Chondrocyte (in vitro differentiated cells): ENCODE data around the gene HNMT. TPM values are rescaled to one million over a fixed set of nuclear protein-coding genes. Genes with fewer than 3 reads are reported as not detected.

Experiments used
- DNase-seq: peaks from one replicate; pipeline ENCODE4 v3.0.0; 2021; ENCODE audit warnings: mixed read lengths, low spot score
- H3K27ac Mint-ChIP-seq: one replicate; pipeline ENCODE4 v1.8.0; 2021; ENCODE audit warnings: mild to moderate bottlenecking, moderate library complexity, mixed read lengths; ENCODE audit not compliant: unreplicated experiment
- H3K27me3 Mint-ChIP-seq: 2 replicates; pipeline ENCODE4 v1.8.0; 2021; ENCODE audit warnings: low read depth, mixed read lengths
- H3K36me3 Mint-ChIP-seq: 2 replicates; pipeline ENCODE4 v1.8.0; 2021; ENCODE audit warnings: low read depth, mixed read lengths
- H3K4me1 Mint-ChIP-seq: 2 replicates; pipeline ENCODE4 v1.8.0; 2021; ENCODE audit warnings: low read depth, mild to moderate bottlenecking, mixed read lengths
- H3K4me3 Mint-ChIP-seq: one replicate; pipeline ENCODE4 v1.8.0; 2021; ENCODE audit warnings: mild to moderate bottlenecking, moderate library complexity, mixed read lengths; ENCODE audit not compliant: unreplicated experiment
- H3K9me3 Mint-ChIP-seq: 2 replicates; pipeline ENCODE4 v1.8.0; 2021; ENCODE audit warnings: low read depth, mixed read lengths
- total RNA-seq: library from RNA; stranded (reverse); gene quantifications from 3 replicates; pipeline ENCODE4 v1.2.1, GENCODE V29; 2021
- TF ChIP-seq, protein P1 (sequence below): fragments of 200-600 bp; sonication (generic); IDR thresholded peaks from 2 replicates; pipeline ENCODE4 v1.5.0; 2021; ENCODE audit warnings: antibody characterized with exemption, mild to moderate bottlenecking, moderate library complexity

Gene HNMT
- total RNA-seq, 1 donor from 2014 or later: 4.6 TPM

DNA sequence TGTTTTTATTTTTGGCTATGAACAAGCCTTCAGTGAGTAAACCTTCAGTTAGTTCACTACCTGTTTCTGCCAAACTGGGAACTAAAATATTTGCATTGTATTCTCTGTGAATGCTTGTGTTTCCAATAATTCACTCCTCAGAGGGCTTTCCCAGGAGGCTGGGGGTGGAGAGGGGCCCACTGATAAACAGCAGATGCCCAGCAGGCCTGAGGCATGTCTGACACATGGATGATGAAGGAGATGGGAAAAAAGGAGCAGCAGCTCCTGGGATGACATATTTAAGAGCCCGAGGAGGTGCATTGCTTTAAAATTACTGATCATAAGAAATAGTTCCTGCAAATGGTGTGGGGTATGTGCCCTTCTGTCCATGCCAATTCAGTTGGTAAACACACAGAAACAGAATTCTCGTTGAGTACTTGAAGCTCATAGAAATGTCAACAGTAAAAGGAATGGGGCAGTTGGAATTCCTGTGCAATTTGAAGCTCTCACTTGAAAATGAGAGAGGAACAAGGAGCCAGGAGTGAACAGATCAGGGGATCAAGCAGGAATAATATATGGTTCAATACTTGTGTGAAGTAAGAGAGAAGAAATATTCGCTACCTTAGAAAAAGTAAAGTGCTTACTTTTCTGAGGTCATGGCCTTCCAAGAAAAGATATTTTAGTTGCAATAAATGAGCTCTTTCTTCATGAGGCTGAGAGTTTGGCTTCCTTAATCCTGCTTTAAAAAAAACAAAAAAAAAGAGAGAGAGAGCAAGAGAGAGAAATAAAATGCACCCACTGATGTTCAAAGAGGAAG lies 22.0 kb upstream of the HNMT start:
- Mint-ChIP-seq H3K9me3 (no peaks in the 10 kb centered on the region), H3K36me3 (no peaks in the 10 kb centered on the region), H3K4me3 (no peak overlapping the region), H3K27ac (no peak overlapping the region), H3K4me1 (peaks cover 15% of the 10 kb centered on the region), H3K27me3 (peaks cover 18% of the 10 kb centered on the region)
- TF ChIP-seq, protein P1, sequence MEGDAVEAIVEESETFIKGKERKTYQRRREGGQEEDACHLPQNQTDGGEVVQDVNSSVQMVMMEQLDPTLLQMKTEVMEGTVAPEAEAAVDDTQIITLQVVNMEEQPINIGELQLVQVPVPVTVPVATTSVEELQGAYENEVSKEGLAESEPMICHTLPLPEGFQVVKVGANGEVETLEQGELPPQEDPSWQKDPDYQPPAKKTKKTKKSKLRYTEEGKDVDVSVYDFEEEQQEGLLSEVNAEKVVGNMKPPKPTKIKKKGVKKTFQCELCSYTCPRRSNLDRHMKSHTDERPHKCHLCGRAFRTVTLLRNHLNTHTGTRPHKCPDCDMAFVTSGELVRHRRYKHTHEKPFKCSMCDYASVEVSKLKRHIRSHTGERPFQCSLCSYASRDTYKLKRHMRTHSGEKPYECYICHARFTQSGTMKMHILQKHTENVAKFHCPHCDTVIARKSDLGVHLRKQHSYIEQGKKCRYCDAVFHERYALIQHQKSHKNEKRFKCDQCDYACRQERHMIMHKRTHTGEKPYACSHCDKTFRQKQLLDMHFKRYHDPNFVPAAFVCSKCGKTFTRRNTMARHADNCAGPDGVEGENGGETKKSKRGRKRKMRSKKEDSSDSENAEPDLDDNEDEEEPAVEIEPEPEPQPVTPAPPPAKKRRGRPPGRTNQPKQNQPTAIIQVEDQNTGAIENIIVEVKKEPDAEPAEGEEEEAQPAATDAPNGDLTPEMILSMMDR: no peak
- no peak for DNase-seq

DNA sequence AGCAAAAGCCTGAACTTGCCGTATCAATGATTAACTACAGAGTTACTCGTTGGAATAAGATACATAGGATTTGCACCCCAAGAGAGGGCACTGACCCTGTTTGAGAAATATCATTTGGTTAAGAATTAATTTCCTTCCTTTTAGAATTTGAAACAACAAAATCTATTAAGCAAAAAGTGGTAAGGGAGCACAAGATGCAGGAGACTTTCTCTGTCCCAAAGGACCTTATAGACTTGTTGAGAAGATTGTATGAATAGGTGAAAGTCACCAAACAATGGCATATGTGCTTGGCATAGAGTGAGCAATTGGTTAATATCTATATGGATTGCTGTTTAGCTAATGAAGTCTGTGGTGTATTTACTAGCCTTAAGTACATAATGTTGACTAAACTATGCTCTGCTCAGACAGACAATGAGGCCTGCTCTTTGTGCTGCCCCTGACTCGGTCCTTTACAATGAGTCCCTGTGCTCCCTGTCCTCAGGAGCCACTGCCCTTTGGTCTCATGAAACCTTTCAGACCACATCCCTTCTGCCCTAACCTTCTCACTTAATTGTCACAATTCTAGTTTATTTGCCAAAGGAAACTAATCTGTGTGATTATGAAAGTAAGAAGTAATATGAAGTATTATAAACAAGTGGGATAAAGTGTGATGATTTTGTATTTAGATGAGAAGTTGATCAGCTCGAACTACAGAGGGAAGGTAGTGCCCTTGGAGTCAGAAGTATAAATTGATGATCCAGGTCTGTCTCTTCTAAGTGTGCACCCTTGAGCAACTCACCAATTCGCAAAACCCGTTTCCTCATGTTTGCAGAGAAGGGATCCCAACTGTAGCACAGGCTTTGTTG lies 21.2 kb upstream of the HNMT start:
- no peak for DNase-seq
- H3K4me1 Mint-ChIP-seq: peaks cover 12% of the 10 kb centered on the region
- no peak overlapping the region for H3K27ac Mint-ChIP-seq
- H3K36me3 Mint-ChIP-seq: no peaks in the 10 kb centered on the region
- no peaks in the 10 kb centered on the region for H3K9me3 Mint-ChIP-seq
- H3K4me3 Mint-ChIP-seq: no peak overlapping the region
- TF ChIP-seq, protein P1: no peak
- peaks cover 19% of the 10 kb centered on the region for H3K27me3 Mint-ChIP-seq

DNA sequence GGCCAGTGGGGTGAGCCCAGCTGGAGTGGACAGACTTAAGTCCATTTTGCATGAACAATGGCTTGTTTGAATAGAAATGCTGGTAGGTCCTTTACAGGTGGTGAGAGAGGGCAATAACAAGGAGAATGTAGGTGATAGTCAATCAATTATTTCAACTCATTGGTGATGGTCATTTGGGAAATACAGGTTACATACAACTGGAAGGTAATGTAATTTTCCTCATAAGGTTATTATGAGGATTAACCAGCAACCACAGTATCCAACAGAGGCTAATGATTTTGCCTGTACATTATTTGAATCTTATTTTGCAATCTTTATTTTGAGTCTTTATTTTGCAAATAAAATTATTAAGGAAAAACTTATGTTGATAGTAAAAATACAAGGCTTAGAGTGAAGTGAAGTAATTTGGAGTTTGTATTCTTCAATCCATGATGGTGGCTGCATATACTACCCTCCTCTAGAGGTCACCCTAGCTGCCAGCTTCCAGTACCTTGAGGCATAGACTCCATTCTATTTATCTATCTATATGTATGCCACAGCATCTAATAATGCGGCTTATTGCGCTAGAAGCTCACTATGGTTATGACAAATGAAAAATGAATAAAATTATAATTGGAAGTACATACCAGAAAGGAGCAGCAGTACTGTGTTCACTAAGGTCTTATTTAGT lies 20.5 kb upstream of the HNMT start:
- TF ChIP-seq, protein P1: no peak
- H3K27ac Mint-ChIP-seq: no peak overlapping the region
- H3K9me3 Mint-ChIP-seq: no peaks in the 10 kb centered on the region
- H3K4me1 Mint-ChIP-seq: peaks cover 10% of the 10 kb centered on the region
- H3K36me3 Mint-ChIP-seq: no peaks in the 10 kb centered on the region
- no peak for DNase-seq
- peaks cover 19% of the 10 kb centered on the region for H3K27me3 Mint-ChIP-seq
- H3K4me3 Mint-ChIP-seq: no peak overlapping the region

DNA sequence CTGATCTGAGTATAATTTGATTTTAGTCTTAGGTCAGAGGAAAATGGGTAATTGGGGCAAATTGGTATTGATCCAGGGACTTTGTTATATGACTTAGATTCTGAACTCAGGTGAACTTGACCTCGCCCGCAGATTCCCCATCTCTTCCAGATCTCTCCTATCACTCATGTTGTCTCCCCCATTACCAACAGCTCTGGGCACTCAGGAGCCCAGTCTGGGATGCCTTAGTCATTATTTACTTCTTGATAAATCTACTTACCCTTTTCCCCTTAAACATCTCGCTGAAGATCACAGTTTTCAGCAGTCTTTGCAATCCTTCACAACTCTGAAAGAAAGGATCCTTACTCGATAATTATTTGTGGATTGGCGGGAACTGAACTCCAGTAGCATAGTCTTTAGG lies 19.6 kb upstream of the HNMT start:
- Mint-ChIP-seq H3K4me1 (peaks cover 10% of the 10 kb centered on the region), H3K9me3 (no peaks in the 10 kb centered on the region), H3K4me3 (no peak overlapping the region), H3K27ac (no peak overlapping the region), H3K27me3 (peaks cover 19% of the 10 kb centered on the region), H3K36me3 (no peaks in the 10 kb centered on the region)
- TF ChIP-seq, protein P1: no peak
- no peak for DNase-seq

DNA sequence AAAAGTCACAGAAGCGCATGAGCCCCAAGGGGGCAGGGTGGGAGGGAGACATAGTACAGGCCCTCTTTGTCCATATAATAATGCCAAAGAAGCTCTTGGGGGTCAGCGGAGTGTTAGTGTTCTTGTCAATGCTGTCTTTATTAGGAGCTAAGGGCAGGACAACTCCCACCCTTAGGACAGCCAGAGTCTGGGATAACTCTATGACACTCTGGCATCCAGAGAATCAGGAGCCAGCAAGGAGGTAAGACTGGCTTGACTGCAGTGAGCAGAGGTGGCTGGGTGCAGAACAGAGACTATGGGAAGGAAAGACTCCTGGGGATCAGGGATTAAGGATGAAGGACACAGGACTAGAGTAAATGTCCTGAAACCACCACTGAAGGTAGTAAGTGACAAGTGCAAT lies 19.0 kb upstream of the HNMT start:
- Mint-ChIP-seq H3K36me3 (no peaks in the 10 kb centered on the region), H3K9me3 (no peaks in the 10 kb centered on the region), H3K27ac (no peak overlapping the region), H3K27me3 (peaks cover 16% of the 10 kb centered on the region), H3K4me3 (no peak overlapping the region), H3K4me1 (peaks cover 10% of the 10 kb centered on the region)
- TF ChIP-seq, protein P1: no peak
- DNase-seq: no peak
